SH-SY5Y (cell line): ENCODE measurements around the gene CASQ2.

ENCODE experiments used
- GATA2 ChIP-seq: IDR thresholded peaks from 2 replicates; pipeline ENCODE4 v1.6.1; 2011; ENCODE audit warnings: mild to moderate bottlenecking, low read depth, low read length
- GATA3 ChIP-seq: IDR thresholded peaks from 2 replicates; pipeline ENCODE4 v1.6.1; 2011; ENCODE audit warnings: low read depth, mild to moderate bottlenecking, low read length, moderate library complexity

The CASQ2 gene

GRCh38 chr1:115793162-115793561, 24.6 kb upstream of the CASQ2 start:
- TF ChIP-seq GATA2 (no peak), GATA3 (no peak)

GRCh38 chr1:115791816-115792215, 23.3 kb upstream of the CASQ2 start:
- TF ChIP-seq GATA2: no peak
- no peak for TF ChIP-seq GATA3

GRCh38 chr1:115790846-115791245, 22.3 kb upstream of the CASQ2 start:
- TF ChIP-seq GATA2: no peak
- TF ChIP-seq GATA3: no peak

- TF ChIP-seq GATA3 (no peak), GATA2 (no peak)
Observed at GRCh38 chr1:115790356-115790755, 21.8 kb upstream of the CASQ2 start.

GRCh38 chr1:115783311-115783710, 14.8 kb upstream of the CASQ2 start:
- TF ChIP-seq GATA2 (no peak), GATA3 (no peak)

GRCh38 chr1:115782571-115783281, 14.2 kb upstream of the CASQ2 start:
- no peak for TF ChIP-seq GATA2
- TF ChIP-seq GATA3: no peak

- no peak for TF ChIP-seq GATA3
- TF ChIP-seq GATA2: no peak
Observed at GRCh38 chr1:115781851-115782250, 13.3 kb upstream of the CASQ2 start.

- TF ChIP-seq GATA2: no peak
- TF ChIP-seq GATA3: no peak
Observed at GRCh38 chr1:115781343-115781742, 12.8 kb upstream of the CASQ2 start.

- no peak for TF ChIP-seq GATA2
- TF ChIP-seq GATA3: no peak
Observed at GRCh38 chr1:115771847-115772457, 3.4 kb upstream of the CASQ2 start.

GRCh38 chr1:115771094-115771846, 2.8 kb upstream of the CASQ2 start:
- no peak for TF ChIP-seq GATA3
- no peak for TF ChIP-seq GATA2

GRCh38 chr1:115767403-115767802, 1.1 kb downstream of the CASQ2 start:
- TF ChIP-seq GATA2 (no peak), GATA3 (no peak)

GRCh38 chr1:115765091-115765490, 3.4 kb downstream of the CASQ2 start:
- TF ChIP-seq GATA3: no peak
- no peak for TF ChIP-seq GATA2

- TF ChIP-seq GATA3: no peak
- TF ChIP-seq GATA2: no peak
Observed at GRCh38 chr1:115764541-115764940, 4.0 kb downstream of the CASQ2 start.

GRCh38 chr1:115762779-115763178, 5.7 kb downstream of the CASQ2 start:
- TF ChIP-seq GATA3: no peak
- no peak for TF ChIP-seq GATA2
